ENCODE results near the gene EPS15.

Gene EPS15

DNA sequence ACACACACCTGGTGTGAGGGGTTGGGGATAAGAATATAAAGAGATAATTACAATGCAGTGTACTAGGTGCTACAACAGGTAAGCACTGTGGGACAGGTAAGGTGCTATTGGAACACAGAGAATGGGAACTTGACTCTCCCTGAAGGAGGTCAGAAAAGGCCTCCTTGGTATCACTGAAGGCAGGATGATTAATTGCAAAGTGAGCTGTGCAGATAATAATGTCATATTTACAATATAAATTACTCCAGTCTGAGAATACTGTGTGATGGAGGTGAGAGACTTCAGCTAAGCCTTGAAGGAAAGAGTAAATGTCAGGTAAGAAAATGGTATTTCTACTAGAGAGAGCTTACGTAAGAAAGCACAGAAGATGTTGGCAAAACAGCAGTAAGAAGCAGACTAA lies 91.6 kb downstream of the EPS15 start:
- no peak for ATAC-seq
- TF ChIP-seq, protein P1, sequence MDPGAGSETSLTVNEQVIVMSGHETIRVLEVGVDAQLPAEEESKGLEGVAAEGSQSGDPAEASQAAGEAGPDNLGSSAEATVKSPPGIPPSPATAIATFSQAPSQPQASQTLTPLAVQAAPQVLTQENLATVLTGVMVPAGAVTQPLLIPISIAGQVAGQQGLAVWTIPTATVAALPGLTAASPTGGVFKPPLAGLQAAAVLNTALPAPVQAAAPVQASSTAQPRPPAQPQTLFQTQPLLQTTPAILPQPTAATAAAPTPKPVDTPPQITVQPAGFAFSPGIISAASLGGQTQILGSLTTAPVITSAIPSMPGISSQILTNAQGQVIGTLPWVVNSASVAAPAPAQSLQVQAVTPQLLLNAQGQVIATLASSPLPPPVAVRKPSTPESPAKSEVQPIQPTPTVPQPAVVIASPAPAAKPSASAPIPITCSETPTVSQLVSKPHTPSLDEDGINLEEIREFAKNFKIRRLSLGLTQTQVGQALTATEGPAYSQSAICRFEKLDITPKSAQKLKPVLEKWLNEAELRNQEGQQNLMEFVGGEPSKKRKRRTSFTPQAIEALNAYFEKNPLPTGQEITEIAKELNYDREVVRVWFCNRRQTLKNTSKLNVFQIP (CRISPR knock-in tag; IDR thresholded peaks at IDR 0.05; ENCODE audit: borderline replicate concordance, low read depth): no peak
- TF ChIP-seq, protein P2, sequence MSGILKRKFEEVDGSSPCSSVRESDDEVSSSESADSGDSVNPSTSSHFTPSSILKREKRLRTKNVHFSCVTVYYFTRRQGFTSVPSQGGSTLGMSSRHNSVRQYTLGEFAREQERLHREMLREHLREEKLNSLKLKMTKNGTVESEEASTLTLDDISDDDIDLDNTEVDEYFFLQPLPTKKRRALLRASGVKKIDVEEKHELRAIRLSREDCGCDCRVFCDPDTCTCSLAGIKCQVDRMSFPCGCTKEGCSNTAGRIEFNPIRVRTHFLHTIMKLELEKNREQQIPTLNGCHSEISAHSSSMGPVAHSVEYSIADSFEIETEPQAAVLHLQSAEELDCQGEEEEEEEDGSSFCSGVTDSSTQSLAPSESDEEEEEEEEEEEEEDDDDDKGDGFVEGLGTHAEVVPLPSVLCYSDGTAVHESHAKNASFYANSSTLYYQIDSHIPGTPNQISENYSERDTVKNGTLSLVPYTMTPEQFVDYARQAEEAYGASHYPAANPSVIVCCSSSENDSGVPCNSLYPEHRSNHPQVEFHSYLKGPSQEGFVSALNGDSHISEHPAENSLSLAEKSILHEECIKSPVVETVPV (CRISPR knock-in tag; IDR thresholded peaks at IDR 0.05): no peak
- no peak for TF ChIP-seq BACH2 (CRISPR knock-in tag; IDR thresholded peaks at IDR 0.05; ENCODE audit: borderline replicate concordance)
- TF ChIP-seq RARB (CRISPR knock-in tag; IDR thresholded peaks at IDR 0.05): no peak
- TF ChIP-seq GLIS3 (CRISPR knock-in tag; IDR thresholded peaks at IDR 0.05): no peak
- TF ChIP-seq, protein P3, sequence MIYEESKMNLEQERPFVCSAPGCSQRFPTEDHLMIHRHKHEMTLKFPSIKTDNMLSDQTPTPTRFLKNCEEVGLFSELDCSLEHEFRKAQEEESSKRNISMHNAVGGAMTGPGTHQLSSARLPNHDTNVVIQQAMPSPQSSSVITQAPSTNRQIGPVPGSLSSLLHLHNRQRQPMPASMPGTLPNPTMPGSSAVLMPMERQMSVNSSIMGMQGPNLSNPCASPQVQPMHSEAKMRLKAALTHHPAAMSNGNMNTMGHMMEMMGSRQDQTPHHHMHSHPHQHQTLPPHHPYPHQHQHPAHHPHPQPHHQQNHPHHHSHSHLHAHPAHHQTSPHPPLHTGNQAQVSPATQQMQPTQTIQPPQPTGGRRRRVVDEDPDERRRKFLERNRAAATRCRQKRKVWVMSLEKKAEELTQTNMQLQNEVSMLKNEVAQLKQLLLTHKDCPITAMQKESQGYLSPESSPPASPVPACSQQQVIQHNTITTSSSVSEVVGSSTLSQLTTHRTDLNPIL (CRISPR knock-in tag; IDR thresholded peaks at IDR 0.05; ENCODE audit: low read depth): no peak
- TF ChIP-seq SNAI2 (CRISPR knock-in tag; IDR thresholded peaks at IDR 0.05): no peak

DNA sequence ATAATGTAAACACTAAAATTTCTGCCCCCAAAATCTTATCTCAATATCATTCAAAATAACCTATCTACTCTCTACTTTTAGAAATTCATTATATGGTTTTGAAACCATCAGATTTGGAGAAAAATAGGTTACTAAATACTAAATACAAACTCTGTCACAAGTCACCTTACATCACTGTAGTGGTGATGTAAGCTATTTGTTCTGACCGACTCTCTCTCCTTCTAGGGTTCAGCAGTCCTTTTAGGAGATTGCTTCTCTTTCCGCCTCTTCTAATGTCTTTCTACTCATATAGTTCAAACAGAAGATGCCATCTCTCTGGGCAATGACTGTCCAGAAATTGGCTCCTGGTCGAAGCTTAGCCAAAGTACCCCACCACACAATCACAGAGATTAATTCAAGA lies 93.1 kb downstream of the EPS15 start:
- TF ChIP-seq OSR1 (CRISPR knock-in tag; IDR thresholded peaks at IDR 0.05) (no peak), GLIS3 (CRISPR knock-in tag; IDR thresholded peaks at IDR 0.05) (no peak), ESRRG (CRISPR knock-in tag; IDR thresholded peaks at IDR 0.05) (no peak), ARNTL (CRISPR knock-in tag; IDR thresholded peaks at IDR 0.05; ENCODE audit: borderline replicate concordance, low read depth) (no peak), ISL1 (CRISPR knock-in tag; IDR thresholded peaks at IDR 0.05) (no peak), BACH2 (CRISPR knock-in tag; IDR thresholded peaks at IDR 0.05; ENCODE audit: borderline replicate concordance) (no peak), CSDC2 (CRISPR knock-in tag; IDR thresholded peaks at IDR 0.05) (no peak), TCF4 (CRISPR knock-in tag; IDR thresholded peaks at IDR 0.05; ENCODE audit: borderline replicate concordance) (no peak), ZFP30 (CRISPR knock-in tag; IDR thresholded peaks at IDR 0.05) (no peak), ZNF70 (CRISPR knock-in tag; IDR thresholded peaks at IDR 0.05) (no peak), SNAI2 (CRISPR knock-in tag; IDR thresholded peaks at IDR 0.05) (no peak), RARB (CRISPR knock-in tag; IDR thresholded peaks at IDR 0.05) (no peak), ZNF8 (CRISPR knock-in tag; IDR thresholded peaks at IDR 0.05) (no peak), ZNF565 (CRISPR knock-in tag; conservative IDR thresholded peaks at IDR 0.05; ENCODE audit: low read depth) (no peak)
- TF ChIP-seq, protein P4, sequence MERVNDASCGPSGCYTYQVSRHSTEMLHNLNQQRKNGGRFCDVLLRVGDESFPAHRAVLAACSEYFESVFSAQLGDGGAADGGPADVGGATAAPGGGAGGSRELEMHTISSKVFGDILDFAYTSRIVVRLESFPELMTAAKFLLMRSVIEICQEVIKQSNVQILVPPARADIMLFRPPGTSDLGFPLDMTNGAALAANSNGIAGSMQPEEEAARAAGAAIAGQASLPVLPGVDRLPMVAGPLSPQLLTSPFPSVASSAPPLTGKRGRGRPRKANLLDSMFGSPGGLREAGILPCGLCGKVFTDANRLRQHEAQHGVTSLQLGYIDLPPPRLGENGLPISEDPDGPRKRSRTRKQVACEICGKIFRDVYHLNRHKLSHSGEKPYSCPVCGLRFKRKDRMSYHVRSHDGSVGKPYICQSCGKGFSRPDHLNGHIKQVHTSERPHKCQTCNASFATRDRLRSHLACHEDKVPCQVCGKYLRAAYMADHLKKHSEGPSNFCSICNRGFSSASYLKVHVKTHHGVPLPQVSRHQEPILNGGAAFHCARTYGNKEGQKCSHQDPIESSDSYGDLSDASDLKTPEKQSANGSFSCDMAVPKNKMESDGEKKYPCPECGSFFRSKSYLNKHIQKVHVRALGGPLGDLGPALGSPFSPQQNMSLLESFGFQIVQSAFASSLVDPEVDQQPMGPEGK (CRISPR knock-in tag; IDR thresholded peaks at IDR 0.05; ENCODE audit: borderline replicate concordance): no peak
- TF ChIP-seq, protein P2 (CRISPR knock-in tag; IDR thresholded peaks at IDR 0.05): no peak
- TF ChIP-seq, protein P5, sequence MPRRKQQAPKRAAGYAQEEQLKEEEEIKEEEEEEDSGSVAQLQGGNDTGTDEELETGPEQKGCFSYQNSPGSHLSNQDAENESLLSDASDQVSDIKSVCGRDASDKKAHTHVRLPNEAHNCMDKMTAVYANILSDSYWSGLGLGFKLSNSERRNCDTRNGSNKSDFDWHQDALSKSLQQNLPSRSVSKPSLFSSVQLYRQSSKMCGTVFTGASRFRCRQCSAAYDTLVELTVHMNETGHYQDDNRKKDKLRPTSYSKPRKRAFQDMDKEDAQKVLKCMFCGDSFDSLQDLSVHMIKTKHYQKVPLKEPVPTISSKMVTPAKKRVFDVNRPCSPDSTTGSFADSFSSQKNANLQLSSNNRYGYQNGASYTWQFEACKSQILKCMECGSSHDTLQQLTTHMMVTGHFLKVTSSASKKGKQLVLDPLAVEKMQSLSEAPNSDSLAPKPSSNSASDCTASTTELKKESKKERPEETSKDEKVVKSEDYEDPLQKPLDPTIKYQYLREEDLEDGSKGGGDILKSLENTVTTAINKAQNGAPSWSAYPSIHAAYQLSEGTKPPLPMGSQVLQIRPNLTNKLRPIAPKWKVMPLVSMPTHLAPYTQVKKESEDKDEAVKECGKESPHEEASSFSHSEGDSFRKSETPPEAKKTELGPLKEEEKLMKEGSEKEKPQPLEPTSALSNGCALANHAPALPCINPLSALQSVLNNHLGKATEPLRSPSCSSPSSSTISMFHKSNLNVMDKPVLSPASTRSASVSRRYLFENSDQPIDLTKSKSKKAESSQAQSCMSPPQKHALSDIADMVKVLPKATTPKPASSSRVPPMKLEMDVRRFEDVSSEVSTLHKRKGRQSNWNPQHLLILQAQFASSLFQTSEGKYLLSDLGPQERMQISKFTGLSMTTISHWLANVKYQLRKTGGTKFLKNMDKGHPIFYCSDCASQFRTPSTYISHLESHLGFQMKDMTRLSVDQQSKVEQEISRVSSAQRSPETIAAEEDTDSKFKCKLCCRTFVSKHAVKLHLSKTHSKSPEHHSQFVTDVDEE (CRISPR knock-in tag; IDR thresholded peaks at IDR 0.05): no peak
- TF ChIP-seq, protein P3 (CRISPR knock-in tag; IDR thresholded peaks at IDR 0.05; ENCODE audit: low read depth): no peak
- ATAC-seq: no peak
